ENCODE results near the gene CENPN.

The CENPN gene

DNA sequence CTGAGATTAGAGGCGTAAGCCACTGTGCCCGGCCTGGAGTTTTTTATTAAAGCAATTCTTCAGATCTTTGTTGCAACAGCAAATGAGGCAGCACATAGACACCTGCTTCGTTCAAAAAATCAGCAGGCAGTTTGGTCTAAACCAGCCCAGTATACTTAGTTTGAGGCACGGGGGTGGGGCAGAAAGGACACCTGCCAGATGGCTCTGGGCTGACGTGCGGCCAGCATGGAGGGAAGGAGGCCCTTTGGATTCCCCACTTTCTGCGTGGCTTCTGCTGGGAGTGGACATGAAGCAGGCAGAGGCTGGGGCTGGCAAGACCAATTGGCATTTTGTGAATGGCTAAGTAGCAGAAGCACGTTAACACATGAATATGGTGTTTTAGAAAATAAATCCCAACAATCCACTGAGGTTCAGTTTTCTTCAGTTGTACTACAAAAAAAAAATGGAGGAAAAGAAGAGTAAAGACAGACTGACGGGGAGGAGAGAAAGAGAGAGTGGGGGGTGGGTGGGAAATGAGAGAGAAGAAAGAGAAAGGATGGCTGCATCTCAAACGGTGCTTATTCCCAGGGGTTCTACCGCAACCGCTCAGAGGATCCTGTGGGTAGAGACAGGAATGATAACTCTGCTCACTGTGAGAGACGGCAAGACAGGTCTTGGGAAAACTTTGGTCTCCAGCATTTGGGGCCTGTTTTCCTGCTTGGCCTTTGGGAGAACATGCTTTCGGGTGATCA, 53.7 kb downstream of the CENPN start:
- Histone ChIP-seq H3K27me3 (no peaks in the 10 kb centered on the region), H3K36me3 (no peaks in the 10 kb centered on the region), H3K9me3 (no peaks in the 10 kb centered on the region), H3K4me3 (ENCODE audit: low read depth, low read length) (no peak overlapping the region), H3K4me1 (no peaks in the 10 kb centered on the region)
- no peak for DNase-seq
- TF ChIP-seq, protein P1, sequence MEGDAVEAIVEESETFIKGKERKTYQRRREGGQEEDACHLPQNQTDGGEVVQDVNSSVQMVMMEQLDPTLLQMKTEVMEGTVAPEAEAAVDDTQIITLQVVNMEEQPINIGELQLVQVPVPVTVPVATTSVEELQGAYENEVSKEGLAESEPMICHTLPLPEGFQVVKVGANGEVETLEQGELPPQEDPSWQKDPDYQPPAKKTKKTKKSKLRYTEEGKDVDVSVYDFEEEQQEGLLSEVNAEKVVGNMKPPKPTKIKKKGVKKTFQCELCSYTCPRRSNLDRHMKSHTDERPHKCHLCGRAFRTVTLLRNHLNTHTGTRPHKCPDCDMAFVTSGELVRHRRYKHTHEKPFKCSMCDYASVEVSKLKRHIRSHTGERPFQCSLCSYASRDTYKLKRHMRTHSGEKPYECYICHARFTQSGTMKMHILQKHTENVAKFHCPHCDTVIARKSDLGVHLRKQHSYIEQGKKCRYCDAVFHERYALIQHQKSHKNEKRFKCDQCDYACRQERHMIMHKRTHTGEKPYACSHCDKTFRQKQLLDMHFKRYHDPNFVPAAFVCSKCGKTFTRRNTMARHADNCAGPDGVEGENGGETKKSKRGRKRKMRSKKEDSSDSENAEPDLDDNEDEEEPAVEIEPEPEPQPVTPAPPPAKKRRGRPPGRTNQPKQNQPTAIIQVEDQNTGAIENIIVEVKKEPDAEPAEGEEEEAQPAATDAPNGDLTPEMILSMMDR (IDR thresholded peaks at IDR 0.05; ENCODE audit: low read depth, low read length), result no peak

DNA sequence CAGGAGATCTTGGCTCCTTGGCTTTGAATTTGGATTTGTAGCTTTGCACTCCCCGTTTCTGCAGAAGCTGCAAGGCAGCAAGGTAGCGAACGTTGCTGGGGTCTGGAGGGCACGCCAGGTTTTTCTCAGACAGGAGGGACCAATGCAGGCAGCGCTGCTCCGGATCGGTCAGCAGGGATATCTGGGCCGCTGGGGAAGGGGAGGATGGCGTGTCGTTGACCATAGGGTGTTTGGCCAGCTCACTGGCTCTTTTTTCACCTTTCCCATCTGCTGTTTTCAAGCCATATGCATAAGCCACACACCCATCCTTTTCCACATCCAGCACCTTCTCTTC, 54.3 kb downstream of the CENPN start:
- TF ChIP-seq, protein P1 (IDR thresholded peaks at IDR 0.05; ENCODE audit: low read depth, low read length), result no peak
- Histone ChIP-seq H3K36me3 (no peaks in the 10 kb centered on the region), H3K27me3 (no peaks in the 10 kb centered on the region), H3K4me1 (no peaks in the 10 kb centered on the region), H3K4me3 (ENCODE audit: low read depth, low read length) (no peak overlapping the region), H3K9me3 (no peaks in the 10 kb centered on the region)
- DNase-seq, result no peak

DNA sequence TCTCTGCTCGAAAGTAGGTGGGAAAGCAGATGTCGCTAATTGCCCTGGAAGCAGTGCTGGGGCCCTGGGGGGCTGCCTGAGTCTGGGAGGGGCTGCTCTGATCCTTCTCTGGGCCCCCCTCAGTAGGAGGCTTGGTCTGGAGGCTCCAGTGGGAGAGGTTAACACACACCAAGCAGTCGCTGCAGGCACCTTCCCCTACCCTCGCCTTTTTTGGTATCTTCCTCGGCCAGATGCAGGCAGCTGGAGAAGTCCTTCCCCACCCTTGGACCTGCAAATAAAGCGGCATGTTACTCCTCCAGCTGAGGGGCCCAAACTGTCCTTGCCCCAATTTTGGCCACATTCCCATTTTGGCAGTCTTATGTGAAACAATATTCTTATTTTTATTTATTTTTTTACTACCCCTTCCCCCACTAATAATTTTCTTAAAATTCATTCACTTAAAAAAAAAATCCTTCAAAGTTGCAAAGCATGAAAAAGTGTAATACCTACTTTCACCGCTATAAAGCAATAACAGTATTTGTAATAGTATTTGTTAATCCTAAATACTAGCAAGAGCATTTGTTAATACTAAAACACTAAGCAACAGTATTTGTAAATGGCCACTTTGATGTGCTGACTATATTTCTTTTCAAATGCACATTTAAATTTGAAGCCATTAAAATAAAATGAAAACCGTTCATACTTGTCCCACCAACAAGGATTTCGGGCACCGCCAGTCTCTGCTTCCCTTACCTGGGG, 55.0 kb downstream of the CENPN start:
- no peaks in the 10 kb centered on the region for H3K36me3 ChIP-seq
- no peaks in the 10 kb centered on the region for H3K9me3 ChIP-seq
- TF ChIP-seq, protein P1 (IDR thresholded peaks at IDR 0.05; ENCODE audit: low read depth, low read length), result no peak
- H3K27me3 ChIP-seq, result no peaks in the 10 kb centered on the region
- no peak overlapping the region for H3K4me3 ChIP-seq (ENCODE audit: low read depth, low read length)
- no peaks in the 10 kb centered on the region for H3K4me1 ChIP-seq
- no peak for DNase-seq

DNA sequence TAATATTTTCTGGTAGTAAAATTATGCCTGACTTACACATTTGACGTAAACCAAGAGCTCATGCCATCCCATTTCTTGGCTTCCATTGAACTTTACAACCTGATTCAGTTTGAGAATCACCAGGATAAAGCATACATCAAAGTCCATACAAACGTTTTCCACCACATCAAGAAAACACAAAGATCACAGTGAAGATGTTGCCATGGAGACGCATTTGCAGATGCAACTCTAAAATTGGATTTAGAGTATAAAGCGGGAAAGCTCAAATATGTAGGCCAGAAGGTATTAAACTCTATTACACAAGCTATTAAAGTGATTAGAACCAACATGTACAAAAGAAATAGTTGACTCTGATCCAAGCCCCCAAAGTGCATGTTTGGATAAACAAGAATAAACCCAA, 59.7 kb downstream of the CENPN start:
- no peak for DNase-seq
- no peaks in the 10 kb centered on the region for H3K27me3 ChIP-seq
- no peaks in the 10 kb centered on the region for H3K36me3 ChIP-seq
- no peaks in the 10 kb centered on the region for H3K9me3 ChIP-seq
- TF ChIP-seq, protein P1 (IDR thresholded peaks at IDR 0.05; ENCODE audit: low read depth, low read length), result no peak
- no peaks in the 10 kb centered on the region for H3K4me1 ChIP-seq
- no peak overlapping the region for H3K4me3 ChIP-seq (ENCODE audit: low read depth, low read length)

DNA sequence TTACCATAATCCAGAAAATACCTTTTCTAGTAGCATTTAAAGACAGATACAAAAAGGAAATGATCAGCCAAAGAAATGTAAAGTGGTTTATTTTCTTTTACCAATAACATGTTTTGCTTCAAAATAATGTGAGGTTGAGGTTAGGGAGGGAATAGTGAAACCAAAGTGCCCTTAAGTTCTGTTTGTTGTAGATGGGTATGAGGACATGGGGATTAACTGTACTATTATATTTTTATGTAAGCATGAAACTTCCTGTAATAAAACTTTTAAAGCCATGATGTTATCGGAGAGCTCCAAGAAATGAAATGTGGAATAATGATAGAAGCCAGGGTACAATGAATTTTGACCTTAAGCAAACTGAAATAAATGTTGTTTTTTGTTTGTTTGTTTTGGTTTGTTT, 60.2 kb downstream of the CENPN start:
- Histone ChIP-seq H3K9me3 (no peaks in the 10 kb centered on the region), H3K27me3 (no peaks in the 10 kb centered on the region), H3K4me1 (no peaks in the 10 kb centered on the region), H3K36me3 (no peaks in the 10 kb centered on the region), H3K4me3 (ENCODE audit: low read depth, low read length) (no peak overlapping the region)
- DNase-seq, result no peak
- TF ChIP-seq, protein P1 (IDR thresholded peaks at IDR 0.05; ENCODE audit: low read depth, low read length), result no peak

DNA sequence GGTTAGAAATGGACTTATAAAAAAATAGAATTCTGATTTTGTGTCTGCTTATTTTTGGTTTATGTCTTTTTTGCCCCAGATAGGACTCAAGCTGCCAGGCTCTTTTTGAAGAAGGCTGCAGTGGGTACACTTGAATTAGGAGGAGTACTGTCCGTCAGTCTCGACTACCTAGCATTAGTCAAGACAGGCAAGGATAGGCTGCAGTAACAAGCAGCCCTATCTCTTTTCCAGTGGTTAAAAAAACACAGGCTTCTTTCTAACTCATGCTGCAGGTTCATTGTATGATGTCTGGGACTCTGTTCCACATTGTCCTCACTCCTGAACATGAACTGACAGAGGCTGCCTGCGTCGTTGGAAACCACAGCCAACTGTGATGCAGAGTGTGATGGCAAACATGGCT, 62.0 kb downstream of the CENPN start:
- no peaks in the 10 kb centered on the region for H3K4me1 ChIP-seq
- H3K4me3 ChIP-seq (ENCODE audit: low read depth, low read length), result no peak overlapping the region
- TF ChIP-seq, protein P1 (IDR thresholded peaks at IDR 0.05; ENCODE audit: low read depth, low read length), result no peak
- no peaks in the 10 kb centered on the region for H3K36me3 ChIP-seq
- no peaks in the 10 kb centered on the region for H3K27me3 ChIP-seq
- no peaks in the 10 kb centered on the region for H3K9me3 ChIP-seq
- no peak for DNase-seq

Data from BE2C (cell line).